NCI-H748 treated with DMSO at 0.1 percent for 48 hours (cell line): ENCODE measurements around the gene U2AF2.

Experiments used
- DNase-seq: peaks from one replicate; lab custom pipeline; 2025; lab: John Stamatoyannopoulos, UW

The U2AF2 gene

GRCh38 chr19:55675661-55676354 lies 21.0 kb downstream of the U2AF2 start:
- DNase-seq = no peak

- no peak for DNase-seq
Observed at GRCh38 chr19:55676383-55676782, 21.5 kb downstream of the U2AF2 start.

DNA sequence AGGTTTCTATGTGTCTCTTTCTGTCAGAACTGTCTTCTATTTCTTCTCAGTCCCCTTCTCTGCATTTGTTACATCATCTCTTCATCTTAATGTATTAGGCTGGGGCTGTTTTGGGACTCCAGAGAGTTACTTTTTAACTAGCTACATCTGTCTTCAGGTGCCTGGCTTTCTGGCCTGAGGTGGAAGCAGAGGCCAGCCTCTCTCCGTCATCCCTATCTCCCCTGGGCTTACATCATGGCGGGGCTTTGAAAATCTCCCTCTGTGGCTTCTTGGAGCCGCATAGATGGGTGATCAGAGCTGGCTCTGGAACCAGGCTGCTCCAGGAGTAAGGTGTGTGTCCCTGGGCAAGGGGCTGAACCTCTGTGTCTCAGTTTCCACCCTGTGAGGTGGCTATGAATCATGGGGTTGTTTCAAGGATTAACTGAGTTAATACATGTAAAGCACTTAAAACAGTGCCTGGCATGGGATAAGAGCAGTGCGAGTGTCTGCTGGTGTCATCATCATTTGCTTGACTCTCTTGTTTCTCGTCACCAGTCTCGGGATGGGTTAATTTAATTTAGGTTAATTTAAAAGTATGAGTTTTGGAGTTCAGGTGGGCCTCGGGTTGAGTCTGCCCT lies 22.2 kb downstream of the U2AF2 start:
- no peak for DNase-seq

- DNase-seq = no peak
Observed at GRCh38 chr19:55677572-55678028, 22.8 kb downstream of the U2AF2 start.

DNA sequence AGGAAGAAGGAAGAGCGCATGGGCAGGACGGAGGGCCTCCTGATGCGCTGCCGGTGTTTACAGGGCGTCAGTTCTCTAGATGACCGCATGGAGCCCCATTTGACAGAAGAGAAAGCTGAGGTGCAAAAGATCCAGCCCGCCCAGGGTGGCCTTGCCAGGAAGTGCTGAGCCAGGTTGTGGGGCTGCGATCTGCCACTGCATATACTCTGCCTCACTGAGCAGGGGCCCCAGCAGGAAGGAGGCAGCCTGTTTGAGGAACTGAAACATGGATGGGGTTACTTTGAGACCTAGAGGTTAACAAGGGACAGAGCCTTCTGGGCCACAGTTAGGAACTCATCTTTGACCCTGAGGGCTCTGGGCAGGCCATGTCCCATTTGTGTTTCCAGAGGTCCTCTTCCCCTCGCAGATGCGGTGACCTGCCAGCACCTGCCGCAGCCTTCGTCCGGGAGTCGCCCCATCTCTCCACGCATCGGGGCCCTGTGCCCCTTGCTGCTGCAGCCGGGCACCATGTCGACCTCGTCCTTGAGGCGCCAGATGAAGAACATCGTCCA lies 23.4 kb downstream of the U2AF2 start:
- no peak for DNase-seq

- DNase-seq = no peak
Observed at GRCh38 chr19:55679343-55680257, 24.8 kb downstream of the U2AF2 start.

DNA sequence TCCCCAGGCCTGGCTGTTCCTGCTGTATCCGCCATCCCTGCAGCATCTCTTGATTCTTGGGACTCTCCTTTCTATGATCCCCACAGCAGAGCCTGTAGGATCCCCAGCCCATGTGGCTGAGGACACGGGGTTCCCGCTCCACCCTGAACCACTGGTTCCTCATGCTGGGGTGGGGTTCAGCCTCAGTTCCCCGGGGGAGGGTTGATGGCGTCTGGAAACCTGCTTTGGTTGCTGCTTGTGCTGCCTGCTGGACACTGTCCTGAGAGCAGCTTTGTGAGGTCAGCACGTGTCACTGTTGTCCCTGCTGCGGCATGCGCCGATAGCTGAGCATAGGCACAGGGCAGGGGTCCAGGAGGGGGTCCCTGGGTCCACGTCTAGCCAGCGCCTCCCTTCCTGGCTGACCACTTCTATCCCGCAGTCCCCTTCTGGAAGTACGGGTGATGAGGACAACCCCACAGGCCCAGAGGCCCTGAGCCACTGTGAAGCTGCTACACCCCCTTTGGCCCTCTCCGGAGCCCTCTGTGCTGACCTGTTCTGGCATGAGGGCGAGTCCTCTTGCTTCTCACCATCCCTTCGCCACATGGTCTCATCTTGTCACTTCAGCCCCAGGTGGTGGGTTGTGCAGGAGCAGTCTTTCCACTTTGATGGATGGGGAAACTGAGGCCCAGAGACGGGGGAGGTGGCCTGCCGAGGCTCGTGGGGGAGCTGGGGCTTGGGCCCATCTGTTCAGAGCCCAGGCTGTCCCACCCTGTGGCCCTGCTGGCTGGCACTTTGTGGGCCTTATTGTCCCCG lies 25.7 kb downstream of the U2AF2 start:
- no peak for DNase-seq

DNA sequence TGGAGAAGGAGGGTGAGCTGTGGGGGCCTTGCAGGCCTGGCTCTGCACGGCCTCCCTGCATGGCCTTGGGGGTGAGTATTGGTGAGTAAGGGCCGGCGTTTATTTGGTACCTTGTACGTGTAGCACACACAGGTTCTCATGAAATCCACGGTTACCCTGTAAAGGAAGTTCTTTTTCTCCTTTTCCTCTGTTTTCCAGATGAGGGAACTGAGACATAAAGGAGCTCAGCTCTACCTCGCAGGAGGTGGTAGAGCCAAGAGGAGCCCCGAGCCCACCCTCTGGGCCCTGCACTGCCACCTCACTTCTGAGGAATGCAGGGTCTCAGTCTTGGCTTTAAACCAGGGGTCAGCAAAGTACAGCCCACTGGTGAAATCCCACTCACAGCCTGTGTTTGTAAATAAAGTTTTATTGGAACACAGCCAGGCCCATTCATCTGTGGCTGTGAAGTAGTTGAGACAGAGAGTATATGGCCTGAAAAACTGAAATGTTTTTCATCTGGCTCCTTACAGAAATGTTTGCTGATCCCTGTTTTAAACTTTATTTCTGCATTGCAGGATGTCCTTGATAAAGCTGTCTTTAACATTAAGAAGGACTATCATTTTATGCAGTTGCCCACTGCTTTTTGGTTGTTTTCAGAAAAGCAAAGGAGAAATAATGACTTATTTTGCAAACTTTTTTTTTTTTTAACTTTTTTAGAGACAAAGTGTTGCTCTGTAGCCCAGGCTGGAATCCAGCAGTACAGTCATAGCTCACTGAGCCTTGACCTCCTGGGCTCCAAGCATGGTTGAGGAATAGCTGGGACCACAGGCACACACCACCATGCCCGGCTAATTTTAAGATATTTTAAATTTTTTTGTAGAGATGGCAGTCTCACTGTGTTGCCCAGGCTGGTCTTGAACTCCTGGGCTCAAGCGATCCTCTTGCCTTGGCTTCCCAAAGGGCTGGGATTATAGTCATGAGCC lies 26.6 kb downstream of the U2AF2 start:
- DNase-seq = no peak

DNA sequence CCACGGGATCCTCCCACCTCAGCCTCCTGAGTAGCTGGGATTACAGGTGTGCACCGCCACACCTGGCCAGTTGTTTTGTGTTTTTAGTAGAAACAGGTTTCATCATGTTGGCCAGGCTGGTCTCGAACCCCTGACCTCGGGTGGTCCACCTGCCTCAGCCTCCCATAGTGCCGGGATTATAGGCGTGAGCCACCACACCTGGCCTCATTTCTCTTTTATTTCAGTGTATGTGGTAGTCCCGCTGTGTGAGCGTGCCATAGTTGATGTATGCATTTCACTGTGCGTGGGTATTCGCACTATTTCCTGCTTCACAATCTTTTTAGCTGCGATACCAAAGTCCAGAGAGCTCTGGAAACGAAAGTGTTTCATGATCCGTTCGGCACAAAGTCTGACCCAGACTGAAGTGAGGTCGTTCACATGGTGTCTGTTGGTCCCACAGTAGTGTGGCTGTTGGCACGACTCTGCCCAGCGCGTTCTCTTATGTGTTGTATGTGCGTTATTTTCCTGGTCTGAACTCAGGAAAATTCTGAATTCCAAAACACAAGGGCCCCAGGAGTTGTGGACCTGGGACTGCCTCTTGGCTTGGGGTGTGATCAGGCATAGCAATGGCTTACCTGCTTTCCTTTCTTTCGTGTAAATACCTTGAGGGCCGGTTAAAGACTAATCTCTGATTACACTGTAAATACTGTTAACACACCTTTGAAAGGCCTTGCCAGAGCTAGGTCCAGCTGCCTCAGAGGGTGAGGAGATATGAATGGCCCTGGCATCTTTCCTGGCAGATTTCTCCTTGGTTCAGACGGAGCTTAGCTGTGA lies 28.8 kb downstream of the U2AF2 start:
- DNase-seq = no peak

DNA sequence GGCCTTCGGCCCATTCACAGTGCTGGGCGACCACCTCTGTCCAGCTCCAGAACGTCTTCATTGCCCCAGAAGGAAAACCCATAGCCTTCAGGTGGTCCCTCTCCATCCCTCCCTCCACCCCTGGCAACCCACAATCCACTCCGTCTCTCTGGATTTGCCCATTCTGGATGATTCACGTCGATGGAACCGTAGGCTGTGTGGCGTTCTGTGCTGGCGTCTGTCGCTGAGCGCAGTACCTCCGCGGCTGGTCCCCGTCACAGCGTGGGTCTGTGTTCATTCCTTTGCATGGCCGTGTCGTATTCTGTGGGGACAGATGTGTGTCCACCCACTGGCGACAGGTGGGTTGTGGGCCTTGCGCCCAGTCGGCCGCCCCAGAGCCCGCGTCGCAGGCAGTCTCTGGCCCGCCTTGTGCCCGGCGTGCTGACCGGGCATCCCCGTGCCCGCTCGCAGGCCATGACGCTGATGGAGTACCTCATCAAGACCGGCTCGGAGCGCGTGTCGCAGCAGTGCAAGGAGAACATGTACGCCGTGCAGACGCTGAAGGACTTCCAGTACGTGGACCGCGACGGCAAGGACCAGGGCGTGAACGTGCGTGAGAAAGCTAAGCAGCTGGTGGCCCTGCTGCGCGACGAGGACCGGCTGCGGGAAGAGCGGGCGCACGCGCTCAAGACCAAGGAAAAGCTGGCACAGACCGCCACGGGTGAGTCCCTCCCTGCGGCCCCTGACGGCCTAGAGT lies 30.3 kb downstream of the U2AF2 start:
- DNase-seq = no peak

DNA sequence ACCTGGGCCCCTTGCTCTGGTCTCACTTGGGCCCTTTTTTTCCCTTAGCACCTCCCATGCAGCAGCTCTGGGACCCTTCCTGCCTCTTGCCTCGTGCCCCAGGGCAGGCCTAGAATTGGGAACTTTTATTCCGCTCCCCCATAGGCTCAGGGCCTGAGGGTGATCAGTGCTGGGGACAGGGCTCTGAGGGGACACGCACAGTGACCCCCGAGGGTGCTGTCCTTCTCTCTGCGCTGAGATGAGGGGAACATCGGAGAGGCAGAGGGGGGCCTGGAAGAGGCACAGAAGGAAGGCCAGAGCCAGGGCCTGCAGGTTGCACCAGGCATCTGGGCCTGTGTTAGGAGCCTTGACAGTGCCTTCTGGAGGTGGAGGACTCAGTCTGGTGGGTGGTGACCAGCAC lies 30.9 kb downstream of the U2AF2 start:
- DNase-seq = no peak

DNA sequence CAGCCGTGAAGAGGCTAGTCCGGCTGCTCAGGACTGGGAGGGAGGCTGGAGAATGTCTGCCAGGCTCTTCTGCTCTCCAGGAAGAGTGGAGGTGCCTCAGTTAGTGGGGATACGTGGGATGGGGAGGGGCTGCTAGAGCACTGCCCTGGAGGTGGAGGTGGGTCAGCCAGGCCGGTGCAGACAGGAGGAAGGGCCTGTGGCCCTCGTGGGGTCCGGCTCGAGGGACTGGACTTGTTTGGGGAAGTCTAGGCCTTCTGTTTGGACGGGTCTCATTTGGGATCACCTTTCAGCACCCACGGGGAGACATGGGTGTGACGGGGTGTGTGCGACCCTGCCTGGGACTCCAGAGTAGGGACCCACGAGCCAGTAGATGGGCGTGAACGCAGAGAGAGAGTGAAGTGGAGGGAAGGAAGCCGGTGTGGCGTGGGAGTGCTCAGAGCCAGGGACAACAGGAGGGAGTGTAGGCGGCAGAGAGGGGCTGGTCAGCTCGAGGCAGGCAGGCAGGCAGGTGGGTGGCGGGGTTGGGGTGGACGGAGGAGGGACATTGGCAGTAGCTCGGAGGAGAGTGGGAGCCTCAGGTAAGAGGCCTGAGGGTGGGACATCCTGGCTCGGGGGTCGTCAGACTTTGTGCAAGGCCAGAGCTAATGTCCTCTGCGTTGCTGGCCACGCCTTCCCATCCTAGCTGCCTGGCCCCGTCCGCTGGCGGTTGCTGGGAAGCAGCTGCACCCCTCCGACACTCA lies 31.6 kb downstream of the U2AF2 start:
- DNase-seq = no peak

- no peak for DNase-seq
Observed at GRCh38 chr19:55687281-55688201, 32.7 kb downstream of the U2AF2 start.

GRCh38 chr19:55688422-55689218 lies 33.8 kb downstream of the U2AF2 start:
- no peak for DNase-seq

DNA sequence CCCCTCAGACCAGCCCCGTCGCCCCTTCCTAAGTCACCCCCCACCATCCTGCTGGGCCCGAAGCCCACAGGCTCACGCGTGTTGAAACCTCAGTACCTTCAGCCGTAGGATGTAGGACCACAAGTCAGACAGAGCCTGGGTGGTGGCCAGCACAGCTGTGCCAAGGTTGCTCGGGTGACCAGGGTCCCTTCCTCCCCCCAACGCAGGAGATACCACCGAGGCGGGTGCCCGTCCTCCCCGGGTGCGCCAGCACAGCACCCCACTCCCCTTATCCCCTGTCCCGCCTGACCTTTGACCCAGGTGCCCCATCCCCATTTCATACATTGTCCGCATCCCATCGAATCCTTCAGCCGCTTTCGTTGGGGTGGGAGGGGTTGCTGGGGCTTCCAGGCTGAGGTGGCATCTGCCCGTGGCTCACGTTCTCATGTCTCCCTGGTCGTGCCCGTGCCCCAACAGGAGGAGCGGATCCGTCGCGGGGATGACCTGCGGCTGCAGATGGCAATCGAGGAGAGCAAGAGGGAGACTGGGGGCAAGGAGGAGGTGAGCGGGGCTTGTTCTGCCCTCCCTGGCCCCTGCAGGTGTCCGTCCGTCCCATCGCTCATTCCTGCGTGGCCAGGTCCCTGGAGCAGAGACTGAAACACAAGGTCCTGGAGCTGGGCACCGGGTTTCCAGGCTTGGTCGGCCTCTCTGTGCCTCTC lies 34.7 kb downstream of the U2AF2 start:
- DNase-seq = no peak
